ENCODE measurements around the gene PDS5B. TPM values are rescaled to one million over a fixed set of nuclear protein-coding genes. Genes with fewer than 3 reads are reported as not detected.

PDS5B gene
- total RNA-seq, 2 experiments from 2014 or later: 39.8 to 40.6 TPM

DNA sequence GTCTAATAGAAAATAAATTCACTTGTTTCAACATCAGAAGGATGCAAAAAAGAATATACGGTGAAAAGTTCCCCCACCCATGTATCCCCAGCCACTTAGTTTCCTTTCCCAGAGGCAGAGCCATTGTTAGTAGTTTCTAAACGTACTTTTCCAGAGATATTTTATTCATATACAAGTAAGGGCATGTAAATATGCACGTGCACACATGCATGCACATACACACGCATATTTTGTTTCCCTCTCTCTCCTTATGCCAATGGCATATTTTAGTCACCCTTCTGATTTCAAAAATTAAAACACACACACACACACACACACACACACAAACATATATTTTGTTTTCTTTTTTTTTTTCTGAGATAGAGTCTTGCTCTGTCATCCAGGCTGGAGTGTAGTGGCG, 147.4 kb downstream of the PDS5B start:
- Histone ChIP-seq H3K27me3 (ENCODE audit: control insufficient read depth in 1 of 2, insufficient read depth in 2 of 2, low read length in 2 of 2) (no peaks in the 10 kb centered on the region), H3K27ac (ENCODE audit: low read depth in 1 of 2, low read length in 2 of 2) (no peak overlapping the region), H3K4me1 (ENCODE audit: insufficient read depth, low read length) (no peaks in the 10 kb centered on the region), H3K36me3 (ENCODE audit: insufficient read depth, low read length) (peaks cover 3% of the 10 kb centered on the region), H3K9me3 (ENCODE audit: control insufficient read depth in 1 of 2, insufficient read depth in 1 of 2, low read length in 2 of 2) (no peaks in the 10 kb centered on the region), H3K4me3 (ENCODE audit: low read length) (no peak overlapping the region)
- Mint-ChIP-seq H3K9me3 (no peaks in the 10 kb centered on the region), H3K4me3 (no peak overlapping the region), H3K27ac (peak overlapping the region; percentile 19), H3K4me1 (ENCODE audit: low read depth) (peaks cover 61% of the 10 kb centered on the region), H3K36me3 (ENCODE audit: low read depth) (peaks cover 42% of the 10 kb centered on the region), H3K27me3 (no peaks in the 10 kb centered on the region)
- TF ChIP-seq CTCF (IDR thresholded peaks at IDR 0.05): no peak
- DNase-seq (no peak), ATAC-seq (ENCODE audit: poor library complexity) (no peak)
- CTCF ChIA-PET: no interaction called here
- intact Hi-C loops (cut with DNase I, micrococcal nuclease): no loop called here
- POLR2A ChIA-PET: no interaction called here

GRCh38 chr13:32734511-32734910, 148.3 kb downstream of the PDS5B start:
- DNase-seq: no peak
- Mint-ChIP-seq H3K4me1 (ENCODE audit: low read depth) (peaks cover 61% of the 10 kb centered on the region), H3K4me3 (no peak overlapping the region), H3K27ac (no peak overlapping the region), H3K9me3 (no peaks in the 10 kb centered on the region), H3K27me3 (no peaks in the 10 kb centered on the region), H3K36me3 (ENCODE audit: low read depth) (peaks cover 34% of the 10 kb centered on the region)
- Histone ChIP-seq H3K9me3 (ENCODE audit: control insufficient read depth in 1 of 2, insufficient read depth in 1 of 2, low read length in 2 of 2) (no peaks in the 10 kb centered on the region), H3K27me3 (ENCODE audit: control insufficient read depth in 1 of 2, insufficient read depth in 2 of 2, low read length in 2 of 2) (no peaks in the 10 kb centered on the region), H3K36me3 (ENCODE audit: insufficient read depth, low read length) (peaks cover 3% of the 10 kb centered on the region), H3K27ac (ENCODE audit: low read depth in 1 of 2, low read length in 2 of 2) (no peak overlapping the region), H3K4me3 (ENCODE audit: low read length) (no peak overlapping the region), H3K4me1 (ENCODE audit: insufficient read depth, low read length) (no peaks in the 10 kb centered on the region)
- ChIA-PET POLR2A (no interaction called here), CTCF (no interaction called here)
- intact Hi-C loops (cut with DNase I, micrococcal nuclease): no loop called here
- no peak for ATAC-seq (ENCODE audit: poor library complexity)
- no peak for TF ChIP-seq CTCF (IDR thresholded peaks at IDR 0.05)

DNA sequence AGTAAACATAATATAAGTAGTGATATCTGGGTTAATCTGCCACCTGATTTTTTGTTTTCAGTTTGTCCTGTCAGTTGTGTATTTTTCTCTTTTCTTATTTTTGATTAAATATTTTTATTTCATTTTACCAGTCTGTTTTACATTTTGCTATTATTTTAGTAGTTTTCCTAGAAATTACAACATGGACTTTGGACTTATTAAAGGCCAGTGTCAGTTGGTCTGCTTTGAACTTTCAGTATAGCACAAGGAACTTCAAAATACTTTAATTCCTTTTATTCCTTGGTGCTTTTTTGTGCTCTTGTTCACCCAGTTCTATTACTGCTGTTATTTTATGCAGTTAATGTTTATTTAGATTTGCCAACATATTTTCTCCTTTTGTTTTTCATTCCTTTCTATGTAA, 149.6 kb downstream of the PDS5B start:
- peak overlapping the region; percentile 90 for H3K4me3 Mint-ChIP-seq
- DNase-seq (no peak), ATAC-seq (ENCODE audit: poor library complexity) (no peak)
- ChIA-PET POLR2A (interaction anchor here (1.3 to 1.6 kb wide), 3 partner anchors 49 to 197 kb away, joined by 4 to 7 read pairs (median 4); partner anchors contain the start of genes N4BP2L2 and PDS5B), CTCF (interaction anchor here (1.8 to 2.4 kb wide), 2 partner anchors 10 to 150 kb away, joined by 5 to 7 read pairs; partner anchors contain the start of gene PDS5B)
- H3K27me3 Mint-ChIP-seq: no peaks in the 10 kb centered on the region
- no peaks in the 10 kb centered on the region for H3K27me3 ChIP-seq (ENCODE audit: control insufficient read depth in 1 of 2, insufficient read depth in 2 of 2, low read length in 2 of 2)
- no peak for TF ChIP-seq CTCF (IDR thresholded peaks at IDR 0.05)
- peaks cover 3% of the 10 kb centered on the region for H3K36me3 ChIP-seq (ENCODE audit: insufficient read depth, low read length)
- H3K9me3 ChIP-seq (ENCODE audit: control insufficient read depth in 1 of 2, insufficient read depth in 1 of 2, low read length in 2 of 2): no peaks in the 10 kb centered on the region
- intact Hi-C loops (cut with DNase I, micrococcal nuclease): no loop called here
- no peaks in the 10 kb centered on the region for H3K4me1 ChIP-seq (ENCODE audit: insufficient read depth, low read length)
- no peaks in the 10 kb centered on the region for H3K9me3 Mint-ChIP-seq
- peak overlapping the region; percentile 97 for H3K27ac Mint-ChIP-seq
- peaks cover 30% of the 10 kb centered on the region for H3K36me3 Mint-ChIP-seq (ENCODE audit: low read depth)
- H3K4me1 Mint-ChIP-seq (ENCODE audit: low read depth): peaks cover 48% of the 10 kb centered on the region
- no peak overlapping the region for H3K27ac ChIP-seq (ENCODE audit: low read depth in 1 of 2, low read length in 2 of 2)
- no peak overlapping the region for H3K4me3 ChIP-seq (ENCODE audit: low read length)

All from CD4-positive, alpha-beta T cell (primary cell).